IMR-90 (cell line): ENCODE results near the gene ABTB2. TPM values are rescaled to one million over a fixed set of nuclear protein-coding genes. Genes with fewer than 3 reads are reported as not detected.

Source experiments
- ATAC-seq: fragments of 200-7000 bp; cut with Tn5 transposase; 2 replicates; pipeline ENCODE4 v1.9.1; 2020; ENCODE audit warnings: low read depth, mild to moderate bottlenecking, moderate library complexity
- BruUV-seq: library from RNA; stranded (reverse); fragments of 400-500 nt; replicated peaks from 2 replicates; lab custom pipeline; 2021; lab: Mats Ljungman, UMichigan
- CTCF ChIA-PET: fragments of 300-600 bp; formaldehyde crosslinking; extraction: SDS; loops from one replicate; lab custom pipeline; 2021; ENCODE audit warnings: antibody characterized with exemption; lab: Yijun Ruan, JAX
- POLR2A ChIA-PET: fragments of 300-600 bp; sonication (Branson Sonifier 250); formaldehyde crosslinking; loops from one replicate; lab custom pipeline; 2022; ENCODE audit warnings: antibody characterized with exemption; ENCODE audit not compliant: unreplicated experiment; lab: Charles Lee
- DNase-seq: peaks from one replicate; pipeline ENCODE4 v3.0.0; 2013
- H2AFZ ChIP-seq: replicated peaks from 2 replicates; pipeline ENCODE3; 2013; ENCODE audit warnings: low read length, mild to moderate bottlenecking; ENCODE audit not compliant: poor library complexity
- H2AK5ac ChIP-seq: 2 replicates; pipeline ENCODE4 v1.6.1; 2013; ENCODE audit warnings: low read depth, low read length, inconsistent platforms
- H2AK9ac ChIP-seq: replicated peaks from 2 replicates; pipeline ENCODE3; 2013; ENCODE audit warnings: mild to moderate bottlenecking, low read depth, low read length, moderate library complexity; ENCODE audit not compliant: poor library complexity
- H2BK120ac ChIP-seq: 2 replicates; pipeline ENCODE4 v1.6.1; 2013; ENCODE audit warnings: low read depth, low read length, inconsistent platforms
- H2BK15ac ChIP-seq: 3 replicates; pipeline ENCODE4 v1.6.1; 2013; ENCODE audit warnings: low read depth, low read length, inconsistent platforms
- H2BK20ac ChIP-seq: 2 replicates; pipeline ENCODE4 v1.6.1; 2013; ENCODE audit warnings: low read depth, mild to moderate bottlenecking, inconsistent platforms, low read length, moderate library complexity
- H2BK5ac ChIP-seq: 2 replicates; pipeline ENCODE4 v1.6.1; 2013; ENCODE audit warnings: mild to moderate bottlenecking, low read depth, low read length, inconsistent platforms; ENCODE audit not compliant: poor library complexity, severe bottlenecking
- H3K14ac ChIP-seq: replicated peaks from 2 replicates; pipeline ENCODE4 v1.6.1; 2013; ENCODE audit warnings: low read depth, low read length, inconsistent platforms
- H3K18ac ChIP-seq: 2 replicates; pipeline ENCODE4 v1.6.1; 2013; ENCODE audit warnings: low read depth, low read length, control low read depth
- H3K23ac ChIP-seq: 2 replicates; pipeline ENCODE4 v1.6.1; 2013; ENCODE audit warnings: low read depth, low read length, inconsistent platforms
- H3K27ac ChIP-seq: 2 replicates; pipeline ENCODE4 v1.5.1; 2013; ENCODE audit warnings: mild to moderate bottlenecking, control low read depth, low read length; ENCODE audit not compliant: insufficient read depth
- H3K27me3 ChIP-seq: 2 replicates; pipeline ENCODE4 v1.6.1; 2013; ENCODE audit warnings: low read length; ENCODE audit not compliant: control insufficient read depth, insufficient read depth
- H3K36me3 ChIP-seq: 2 replicates; pipeline ENCODE4 v1.6.1; 2013; ENCODE audit warnings: low read length, mixed read lengths; ENCODE audit not compliant: control insufficient read depth, insufficient read depth
- H3K4ac ChIP-seq: 2 replicates; pipeline ENCODE4 v1.6.1; 2013; ENCODE audit warnings: low read depth, low read length, inconsistent platforms
- H3K4me1 ChIP-seq: 2 replicates; pipeline ENCODE4 v1.6.1; 2013; ENCODE audit warnings: low read length, mixed read lengths; ENCODE audit not compliant: control insufficient read depth, insufficient read depth
- H3K4me2 ChIP-seq: 2 replicates; pipeline ENCODE4 v1.6.1; 2013; ENCODE audit warnings: low read depth, mild to moderate bottlenecking, control low read depth, low read length, moderate library complexity
- H3K4me3 ChIP-seq: 2 replicates; pipeline ENCODE4 v1.5.1; 2013; ENCODE audit warnings: low read depth, mild to moderate bottlenecking, control low read depth, low read length, moderate library complexity; ENCODE audit not compliant: insufficient read depth
- H3K56ac ChIP-seq: 2 replicates; pipeline ENCODE4 v1.6.1; 2013; ENCODE audit warnings: low read length, inconsistent platforms; ENCODE audit not compliant: insufficient read depth; ENCODE audit errors: extremely low read depth
- H3K79me1 ChIP-seq, 2 experiments: 2 replicates each; pipeline ENCODE4 v1.6.1; 2013; ENCODE audit warnings: low read length in 2 of 2, inconsistent platforms in 1 of 2, low read depth in 1 of 2
- H3K9ac ChIP-seq: 2 replicates; pipeline ENCODE4 v1.6.1; 2013; ENCODE audit warnings: low read depth, low read length, control low read depth
- H3K9me1 ChIP-seq: 2 replicates; pipeline ENCODE4 v1.6.1; 2013; ENCODE audit warnings: low read length, inconsistent platforms; ENCODE audit not compliant: insufficient read depth
- H3K9me3 ChIP-seq: 2 replicates; pipeline ENCODE4 v1.6.1; 2013; ENCODE audit warnings: low read length; ENCODE audit not compliant: control insufficient read depth, insufficient read depth
- H4K20me1 ChIP-seq: 2 replicates; pipeline ENCODE4 v1.6.1; 2013; ENCODE audit warnings: low read length, inconsistent platforms; ENCODE audit not compliant: insufficient read depth
- H4K5ac ChIP-seq: 2 replicates; pipeline ENCODE4 v1.6.1; 2013; ENCODE audit warnings: mild to moderate bottlenecking, low read depth, low read length, control low read depth
- H4K8ac ChIP-seq, 2 experiments: 2 replicates each; pipeline ENCODE4 v1.6.1; 2013; ENCODE audit warnings: low read depth in 2 of 2, low read length in 2 of 2, control low read depth in 1 of 2, inconsistent platforms in 1 of 2
- H4K91ac ChIP-seq: 2 replicates; pipeline ENCODE4 v1.6.1; 2013; ENCODE audit warnings: low read depth, low read length, inconsistent platforms; ENCODE audit not compliant: insufficient read depth
- MAFK ChIP-seq: IDR thresholded peaks from 2 replicates; pipeline ENCODE4 v1.6.1; 2012; ENCODE audit warnings: low read depth, low read length, improper control_type of control experiment
- MAZ ChIP-seq: IDR thresholded peaks from 2 replicates; pipeline ENCODE4 v1.6.1; 2012; ENCODE audit warnings: low read depth, mild to moderate bottlenecking, low read length, improper control_type of control experiment, moderate library complexity, borderline replicate concordance
- MXI1 ChIP-seq: IDR thresholded peaks from 2 replicates; pipeline ENCODE4 v1.6.1; 2012; ENCODE audit warnings: low read depth, mild to moderate bottlenecking, low read length, moderate library complexity, borderline replicate concordance
- POLR2A ChIP-seq: IDR thresholded peaks from 2 replicates; pipeline ENCODE4 v1.6.1; 2012; ENCODE audit warnings: mild to moderate bottlenecking, low read depth, low read length
- RAD21 ChIP-seq: IDR thresholded peaks from 2 replicates; pipeline ENCODE4 v1.6.1; 2012; ENCODE audit warnings: low read length, improper control_type of control experiment
- RCOR1 ChIP-seq: IDR thresholded peaks from 2 replicates; pipeline ENCODE4 v1.6.1; 2012; ENCODE audit warnings: mild to moderate bottlenecking, low read length, improper control_type of control experiment; ENCODE audit not compliant: insufficient replicate concordance
- RFX5 ChIP-seq: IDR thresholded peaks from 2 replicates; pipeline ENCODE4 v1.8.0; 2012; ENCODE audit warnings: low read depth, mild to moderate bottlenecking, low read length, moderate library complexity
- WGBS, 2 experiments: methylation state at CpG; one replicate each; pipeline versions ENCODE4 v1.1.5 to v1.1.7; 2013; ENCODE audit warnings: missing lambda C conversion rate in 2 of 2; ENCODE audit not compliant: insufficient read length in 1 of 2; ENCODE audit errors: extremely low coverage in 2 of 2; 5-methylcytosine and 5-hydroxymethylcytosine counted together
- dilution Hi-C: fragments of 300-500 bp; cut with HindIII; formaldehyde crosslinking; loops from one replicate; pipeline ENCODE4 v1.14.3; 2018; ENCODE audit warnings: low sequenced_read_pairs; ENCODE audit not compliant: unreplicated experiment
- in situ Hi-C: fragments of 300-500 bp; cut with MboI; formaldehyde crosslinking; loops from 3 replicates; pipeline ENCODE4 v1.14.3; 2019; ENCODE audit warnings: low sequenced_read_pairs, inconsistent platforms, mixed read lengths
- intact Hi-C: fragments of 100-400 bp; cut with micrococcal nuclease; formaldehyde crosslinking; loops from 2 replicates; pipeline ENCODE4 v1.10.0; 2022
- polyA plus RNA-seq, 3 experiments: library from polyadenylated mRNA; depleted of rRNA; stranded (reverse); fragments of >200 nt; gene quantifications; 2 replicates each; pipeline ENCODE4 v1.2.3, GENCODE V29; 2012; ENCODE audit warnings: low replicate concordance in 1 of 3
- total RNA-seq: library from RNA; depleted of rRNA; stranded (reverse); fragments of >200 nt; gene quantifications from 2 replicates; pipeline ENCODE4 v1.2.3, GENCODE V29; 2012

Gene ABTB2
- total and polyA plus RNA-seq, 2 of the 4 experiments (the other 2 are of a cell fraction) = 0.18 to 2.0 TPM

DNA sequence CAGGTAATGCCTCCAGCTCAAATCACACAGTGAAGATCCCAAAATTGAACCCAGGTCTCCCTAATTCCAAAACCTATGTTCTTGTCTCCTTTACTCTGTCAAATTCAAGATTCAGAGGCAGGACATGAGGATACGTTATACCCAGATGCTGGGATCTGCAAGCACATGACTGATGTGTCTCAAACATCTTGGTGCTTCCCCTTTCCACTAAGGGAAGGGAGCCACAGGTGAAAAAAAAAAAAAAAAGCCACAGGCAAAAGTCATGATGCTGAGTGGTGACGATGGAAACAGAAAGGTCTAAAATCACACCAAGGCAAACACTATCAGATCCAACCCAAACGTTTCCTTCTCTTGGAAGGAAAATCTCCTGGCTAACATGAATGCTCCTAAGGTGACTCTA is 24.0 kb downstream of the ABTB2 start:
- H3K4ac ChIP-seq = no peak overlapping the region
- no peak overlapping the region for H2AK5ac ChIP-seq
- TF ChIP-seq RFX5 (no peak), RCOR1 (no peak), MAFK (no peak), MXI1 (no peak), MAZ (no peak), POLR2A (no peak), RAD21 (no peak)
- no peak overlapping the region for H4K5ac ChIP-seq
- no peak overlapping the region for H3K27ac ChIP-seq
- no peaks in the 10 kb centered on the region; the same call in 1 of the 2 replicates for H3K4me1 ChIP-seq
- no peak overlapping the region for H4K8ac ChIP-seq
- no peak for DNase-seq
- no peak overlapping the region for H2AFZ ChIP-seq
- WGBS, 2 experiments = 0% methylated on average over 1 of the region's 3 CpGs; no CpG with 5 or more reads in 1 of the 2 experiments
- no peaks in the 10 kb centered on the region for H3K9me3 ChIP-seq
- no peak overlapping the region for H3K9ac ChIP-seq
- H3K36me3 ChIP-seq = no peaks in the 10 kb centered on the region
- in situ Hi-C loops = no loop called here
- H3K14ac ChIP-seq = no peak overlapping the region
- H3K9me1 ChIP-seq = peaks cover 3% of the 10 kb centered on the region; the same call in 1 of the 2 replicates
- H3K4me2 ChIP-seq = no peak overlapping the region
- CTCF ChIA-PET = interaction anchor here (1.3 kb wide), 1 partner anchor 31 kb away, joined by 3 read pairs; no protein-coding TSS in a partner anchor
- H2BK20ac ChIP-seq = no peak overlapping the region
- no peak overlapping the region for H3K18ac ChIP-seq
- peaks cover 18% of the 10 kb centered on the region for H3K27me3 ChIP-seq
- BruUV-seq = no TSS peak
- no peak overlapping the region for H3K4me3 ChIP-seq
- H2BK15ac ChIP-seq = no peak overlapping the region
- H2BK5ac ChIP-seq = no peak overlapping the region
- POLR2A ChIA-PET = no interaction called here
- H3K23ac ChIP-seq = no peak overlapping the region
- no peaks in the 10 kb centered on the region for H4K20me1 ChIP-seq
- no peaks in the 10 kb centered on the region for H3K79me1 ChIP-seq
- H2BK120ac ChIP-seq = no peak overlapping the region
- H3K56ac ChIP-seq = no peak overlapping the region
- no peak for ATAC-seq
- intact Hi-C loops = no loop called here
- no peak overlapping the region for H2AK9ac ChIP-seq
- H4K91ac ChIP-seq = no peak overlapping the region
- dilution Hi-C loops = loop anchor here (25.0 kb wide), 1 partner anchor 146 kb away; no protein-coding TSS in a partner anchor
